Duodenal mucosa (tissue), 2 donors: ENCODE data around the gene FAM32A.
"Not testable (repeated sequence)": the region's sequence is repeated elsewhere in the genome, so short reads cannot be mapped to it uniquely, and the experiment has no call there.

Experiments used
- H3K27ac ChIP-seq: one replicate; pipeline ENCODE4 v1.7.0; 2013; ENCODE audit warnings: low read depth, low read length
- H3K27me3 ChIP-seq, 2 donors: one replicate each; pipeline ENCODE4 v1.7.0; 2013; ENCODE audit warnings: low read length in 2 of 2, control low read depth in 1 of 2; ENCODE audit not compliant: insufficient read depth in 2 of 2, control insufficient read depth in 1 of 2
- H3K36me3 ChIP-seq, 2 donors: one replicate each; pipeline ENCODE4 v1.7.0; 2013; ENCODE audit warnings: low read length in 2 of 2, control low read depth in 1 of 2; ENCODE audit not compliant: insufficient read depth in 2 of 2, control insufficient read depth in 1 of 2
- H3K4me1 ChIP-seq, 2 donors: one replicate each; pipeline ENCODE4 v1.7.0; 2013; ENCODE audit warnings: low read length in 2 of 2, control low read depth in 1 of 2; ENCODE audit not compliant: insufficient read depth in 2 of 2, control insufficient read depth in 1 of 2
- H3K4me3 ChIP-seq, 2 donors: one replicate each; pipeline ENCODE4 v1.7.0; 2013; ENCODE audit warnings: low read length in 2 of 2, low read depth in 1 of 2
- H3K9ac ChIP-seq, 2 donors: one replicate each; pipeline ENCODE4 v1.7.0; 2013; ENCODE audit warnings: low read length in 2 of 2, low read depth in 1 of 2
- H3K9me3 ChIP-seq, 2 donors: one replicate each; pipeline ENCODE4 v1.7.0; 2013; ENCODE audit warnings: low read length in 2 of 2, control low read depth in 1 of 2; ENCODE audit not compliant: control insufficient read depth in 1 of 2

The FAM32A gene

DNA sequence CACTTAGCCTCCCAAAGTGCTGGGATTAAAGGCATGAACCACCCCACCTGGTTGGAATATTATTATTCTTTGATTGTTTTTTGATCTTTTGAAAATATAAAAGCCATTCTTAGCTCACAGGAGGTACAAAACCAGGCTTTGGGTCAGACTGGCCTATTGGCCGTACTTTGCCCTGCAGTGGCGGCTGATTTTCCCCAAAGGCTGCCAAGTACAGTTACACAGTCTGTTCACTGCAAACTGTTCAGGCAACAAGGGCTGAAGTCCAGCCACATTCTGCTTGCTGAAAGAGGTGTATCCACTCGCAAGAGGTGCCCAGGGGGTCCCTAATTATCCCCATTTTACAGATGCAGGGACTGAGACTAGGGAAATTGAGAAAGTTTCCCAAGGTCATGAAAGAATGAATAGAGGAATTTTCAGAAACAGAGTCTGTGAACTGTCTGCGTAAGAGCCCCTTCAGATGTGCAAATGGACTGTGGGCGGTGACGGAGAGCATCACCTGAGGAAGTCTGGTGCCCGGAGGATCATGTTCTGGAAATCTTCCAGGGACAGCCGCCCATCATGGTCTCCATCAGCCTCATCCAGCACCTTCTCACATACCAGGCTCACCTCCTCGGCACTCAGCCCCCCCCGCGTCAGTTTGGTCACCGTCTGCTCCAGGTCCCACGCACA is 20.9 kb upstream of the FAM32A start:
- peaks cover 9 to 12% of the 10 kb centered on the region in 2 donors for H3K4me1 ChIP-seq
- H3K4me3 ChIP-seq = no peak overlapping the region
- H3K27ac ChIP-seq = no peak overlapping the region
- H3K9ac ChIP-seq = no peak overlapping the region
- H3K36me3 ChIP-seq = no peaks in the 10 kb centered on the region
- H3K9me3 ChIP-seq = peaks cover 0 to 2% of the 10 kb centered on the region in 2 donors
- no peaks in the 10 kb centered on the region for H3K27me3 ChIP-seq

DNA sequence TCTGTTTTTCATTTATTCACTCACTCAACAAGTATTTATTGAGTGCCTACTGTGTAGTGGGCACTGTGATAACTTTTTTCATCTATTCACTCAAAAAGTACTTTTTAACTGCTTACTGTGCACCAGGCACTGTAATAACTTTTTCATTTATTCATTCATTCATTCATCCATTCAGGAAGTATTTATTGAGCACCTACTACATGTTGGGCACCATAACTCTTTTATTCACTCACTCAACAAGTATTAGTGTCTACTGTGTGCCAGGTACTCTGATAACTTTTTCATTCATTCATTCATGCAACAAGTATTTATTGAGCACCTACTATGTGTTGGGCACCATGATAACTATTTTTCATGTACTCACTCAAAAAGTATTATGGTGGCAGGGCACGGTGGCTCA is 18.8 kb upstream of the FAM32A start:
- Histone ChIP-seq H3K36me3 (no peaks in the 10 kb centered on the region), H3K27ac (no peak overlapping the region), H3K4me3 (no peak overlapping the region), H3K4me1 (peaks cover 5 to 8% of the 10 kb centered on the region in 2 donors), H3K9me3 (peaks cover 0 to 2% of the 10 kb centered on the region in 2 donors), H3K27me3 (no peaks in the 10 kb centered on the region), H3K9ac (no peak overlapping the region)

DNA sequence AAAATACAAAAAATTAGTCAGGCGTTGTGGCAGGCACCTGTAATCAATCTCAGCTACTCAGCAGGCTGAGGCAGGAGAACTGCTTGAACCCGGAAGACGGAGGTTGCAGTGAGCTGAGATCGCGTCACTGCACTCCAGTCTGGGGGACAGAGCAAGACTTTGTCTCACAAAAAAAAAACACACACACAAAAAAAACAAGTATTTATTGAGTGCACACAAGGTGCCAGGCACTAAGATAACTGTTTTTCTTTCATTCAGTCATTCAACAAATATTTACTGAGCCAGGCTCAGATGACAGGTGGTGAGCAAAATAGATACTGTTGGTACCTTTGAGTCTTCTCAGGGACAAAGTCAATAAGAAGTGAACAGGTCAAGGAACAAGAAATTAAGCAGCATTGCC is 18.2 kb upstream of the FAM32A start:
- Histone ChIP-seq H3K4me1 (peaks cover 5 to 8% of the 10 kb centered on the region in 2 donors), H3K36me3 (no peaks in the 10 kb centered on the region), H3K9me3 (peaks cover 0 to 2% of the 10 kb centered on the region in 2 donors), H3K27ac (no peak overlapping the region), H3K4me3 (no peak overlapping the region), H3K9ac (no peak overlapping the region), H3K27me3 (no peaks in the 10 kb centered on the region)

DNA sequence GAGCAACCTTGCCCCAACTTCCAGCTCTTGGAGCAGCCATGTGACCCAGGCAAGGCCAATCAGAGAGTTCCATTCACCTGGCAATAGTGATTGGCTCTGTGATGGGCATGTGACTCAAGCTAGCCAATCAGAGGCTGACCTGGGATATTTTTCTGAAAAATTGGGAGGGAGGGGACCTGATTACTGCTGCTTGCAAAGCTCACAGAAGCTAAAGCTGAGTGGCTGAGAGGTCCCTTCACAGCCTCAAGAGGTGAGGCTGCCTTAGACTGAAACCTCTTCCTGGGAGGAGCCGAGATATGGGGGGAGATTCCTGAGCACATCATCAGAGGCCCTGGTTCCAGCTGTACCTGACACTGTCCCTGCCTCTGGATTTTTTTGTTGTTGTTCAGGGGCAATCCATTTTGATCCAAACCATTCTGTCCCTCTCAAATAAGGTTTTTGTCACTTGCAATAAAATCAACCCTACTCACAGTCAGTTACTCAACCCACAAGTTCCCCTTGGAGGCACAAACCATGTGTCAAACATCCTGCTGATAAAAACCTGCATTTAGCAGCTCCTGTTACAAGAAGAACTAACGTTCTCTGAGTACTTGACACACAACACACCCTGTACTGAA is 16.6 kb upstream of the FAM32A start:
- Histone ChIP-seq H3K9me3 (peaks cover 0 to 2% of the 10 kb centered on the region in 2 donors), H3K4me3 (no peak overlapping the region), H3K9ac (no peak overlapping the region), H3K36me3 (no peaks in the 10 kb centered on the region), H3K4me1 (peaks cover 5 to 8% of the 10 kb centered on the region in 2 donors), H3K27me3 (no peaks in the 10 kb centered on the region), H3K27ac (no peak overlapping the region)

DNA sequence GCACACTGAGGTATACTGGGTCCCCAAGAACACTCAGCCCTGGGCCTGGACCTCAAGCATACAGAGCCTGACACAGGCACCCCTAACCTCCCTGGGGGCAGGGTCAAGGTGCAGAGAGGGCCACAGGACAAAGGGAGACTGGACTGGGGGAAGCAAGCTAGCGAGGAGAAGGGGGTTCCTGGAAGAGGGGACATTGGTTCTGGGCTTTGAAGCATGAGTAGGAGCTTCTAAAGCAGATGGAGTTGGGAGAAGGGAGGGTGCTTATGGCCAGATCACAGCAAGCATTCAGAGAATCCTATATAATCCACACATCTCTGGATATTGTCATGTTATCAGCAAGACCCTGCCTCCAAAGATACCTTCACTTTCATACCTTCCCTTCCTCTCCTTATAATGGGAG is 15.1 kb upstream of the FAM32A start:
- H3K27me3 ChIP-seq = no peaks in the 10 kb centered on the region
- no peak overlapping the region for H3K9ac ChIP-seq
- no peak overlapping the region for H3K4me3 ChIP-seq
- no peaks in the 10 kb centered on the region for H3K4me1 ChIP-seq
- H3K36me3 ChIP-seq = no peaks in the 10 kb centered on the region
- H3K9me3 ChIP-seq = peaks cover 0 to 2% of the 10 kb centered on the region in 2 donors
- H3K27ac ChIP-seq = no peak overlapping the region

DNA sequence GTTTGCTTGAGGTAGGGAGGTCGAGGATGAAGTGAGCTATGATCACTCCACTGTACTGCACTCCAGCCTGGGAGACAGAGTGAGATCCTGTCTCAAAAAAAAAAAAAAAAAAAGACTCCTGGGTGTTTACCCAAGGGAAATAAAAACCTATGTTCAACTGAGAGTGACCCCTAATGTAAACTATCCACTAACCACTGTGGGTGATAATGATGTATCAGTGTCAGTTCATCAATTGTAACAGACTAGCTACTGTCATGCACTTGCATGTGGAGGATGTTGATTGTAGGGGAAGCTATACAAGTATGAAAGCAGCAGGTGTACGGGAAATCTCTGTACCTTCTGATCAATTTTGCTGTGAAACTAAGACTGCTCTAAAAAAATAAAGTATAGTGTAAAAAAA is 9.3 kb upstream of the FAM32A start:
- H3K9ac ChIP-seq = no peak overlapping the region
- no peaks in the 10 kb centered on the region for H3K27me3 ChIP-seq
- no peaks in the 10 kb centered on the region for H3K4me1 ChIP-seq
- H3K4me3 ChIP-seq = no peak overlapping the region
- H3K27ac ChIP-seq = no peak overlapping the region
- H3K36me3 ChIP-seq = no peaks in the 10 kb centered on the region
- H3K9me3 ChIP-seq = no peaks in the 10 kb centered on the region

DNA sequence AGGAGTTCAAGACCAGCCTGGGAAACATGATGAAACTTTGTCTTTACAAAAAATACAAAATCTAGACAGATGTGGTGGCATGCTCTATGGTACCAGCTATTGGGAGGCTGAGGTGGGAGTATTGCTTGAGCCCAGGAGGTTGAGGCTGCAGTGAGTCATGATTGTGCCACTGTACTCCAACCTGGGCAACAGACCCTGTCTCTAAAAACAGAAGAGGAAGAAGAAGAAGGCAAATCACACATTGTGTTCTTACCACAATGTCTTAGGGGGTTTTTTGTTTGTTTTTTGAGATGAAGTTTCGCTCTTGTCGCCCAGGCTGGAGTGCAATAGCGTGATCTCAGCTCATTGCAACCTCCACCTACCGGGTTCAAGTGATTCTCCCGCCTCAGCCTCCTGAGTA is 6.3 kb upstream of the FAM32A start:
- H3K9me3 ChIP-seq, H3K4me1 ChIP-seq, H3K27ac ChIP-seq, H3K9ac ChIP-seq, H3K36me3 ChIP-seq, H3K27me3 ChIP-seq, H3K4me3 ChIP-seq: not testable (repeated sequence)

DNA sequence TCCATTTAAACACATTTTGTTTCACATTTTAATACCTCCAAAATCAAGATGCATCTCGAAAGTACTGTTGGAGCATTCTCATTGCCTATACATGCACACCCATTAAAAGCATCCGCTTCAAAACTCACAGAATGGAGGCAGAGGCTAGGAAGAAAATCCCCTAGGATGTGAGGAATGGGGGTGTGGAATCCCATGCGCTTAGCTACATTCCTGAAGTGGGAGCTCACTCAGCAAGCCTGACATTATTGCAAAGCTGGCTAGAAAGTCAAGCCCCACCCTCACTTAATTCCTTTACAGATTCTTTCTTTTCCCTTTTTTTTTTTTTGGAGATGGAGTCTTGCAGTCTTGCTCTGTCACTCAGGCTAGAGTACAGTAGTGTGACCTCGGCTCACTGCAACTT is 4.6 kb upstream of the FAM32A start:
- Histone ChIP-seq H3K4me1 (peaks cover 0 to 9% of the 10 kb centered on the region in 2 donors), H3K36me3 (no peaks in the 10 kb centered on the region), H3K9ac (no peak overlapping the region), H3K9me3 (no peaks in the 10 kb centered on the region), H3K4me3 (no peak overlapping the region), H3K27me3 (no peaks in the 10 kb centered on the region), H3K27ac (no peak overlapping the region)

DNA sequence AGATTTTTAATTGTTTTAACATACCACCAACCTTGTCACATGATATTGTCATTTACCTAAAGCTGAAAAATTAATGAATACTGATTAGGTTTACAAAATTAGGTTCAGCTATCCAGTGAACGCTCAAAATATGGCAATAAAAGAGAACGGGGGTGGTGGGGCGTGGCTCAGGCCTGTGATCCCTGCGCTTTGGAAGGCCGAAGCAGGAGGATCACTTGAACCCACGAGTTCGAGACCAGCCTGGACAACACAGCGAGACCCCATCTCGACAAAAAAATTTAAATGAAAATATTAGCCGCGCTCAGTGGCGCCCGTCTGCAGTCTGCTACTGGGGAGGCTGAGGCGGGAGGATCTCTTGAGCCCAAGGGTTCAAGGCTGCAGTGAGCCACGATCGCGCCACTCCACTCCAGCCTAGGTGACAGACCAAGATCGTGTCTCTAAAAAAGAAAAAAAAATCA is 516 bp upstream of the FAM32A start:
- H3K9me3 ChIP-seq = no peaks in the 10 kb centered on the region
- H3K27me3 ChIP-seq = no peaks in the 10 kb centered on the region
- peaks cover 9 to 20% of the 10 kb centered on the region in 2 donors for H3K4me1 ChIP-seq
- H3K9ac ChIP-seq = peak overlapping the region; percentile 35 to 68
- peaks cover 15 to 24% of the 10 kb centered on the region in 2 donors for H3K36me3 ChIP-seq
- no peak overlapping the region for H3K27ac ChIP-seq
- peak overlapping the region; percentile 85 to 86 for H3K4me3 ChIP-seq

DNA sequence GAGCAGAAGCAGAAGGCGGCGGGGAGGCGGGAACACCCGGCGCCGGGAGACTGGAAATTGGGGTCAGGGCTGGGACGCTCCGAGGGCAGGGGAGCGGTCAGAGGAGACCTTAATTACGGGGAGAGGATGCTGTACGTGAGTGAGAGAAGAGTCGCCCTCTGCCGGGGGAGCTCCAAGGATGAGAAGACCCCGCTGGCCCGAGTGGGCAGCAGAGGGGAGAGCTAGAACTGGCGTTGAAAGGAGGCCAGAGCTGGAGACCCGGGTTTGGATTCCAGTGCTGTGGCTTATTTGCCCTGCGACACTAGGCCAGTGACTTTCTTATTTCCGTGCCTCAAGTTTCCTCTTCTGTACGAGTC is 536 bp downstream of the FAM32A start:
- peaks cover 25 to 35% of the 10 kb centered on the region in 2 donors for H3K36me3 ChIP-seq
- H3K9me3 ChIP-seq = no peaks in the 10 kb centered on the region
- H3K27ac ChIP-seq = no peak overlapping the region
- H3K9ac ChIP-seq = peak overlapping the region; percentile 68 to 83
- H3K4me3 ChIP-seq = peak overlapping the region; percentile 85 to 86
- H3K4me1 ChIP-seq = peaks cover 9 to 20% of the 10 kb centered on the region in 2 donors
- H3K27me3 ChIP-seq = no peaks in the 10 kb centered on the region
